ENCODE measurements around the gene EXT2.

The EXT2 gene

GRCh38 chr11:44288133-44288526 lies 192.7 kb downstream of the EXT2 start:
- no peak for DNase-seq

DNA sequence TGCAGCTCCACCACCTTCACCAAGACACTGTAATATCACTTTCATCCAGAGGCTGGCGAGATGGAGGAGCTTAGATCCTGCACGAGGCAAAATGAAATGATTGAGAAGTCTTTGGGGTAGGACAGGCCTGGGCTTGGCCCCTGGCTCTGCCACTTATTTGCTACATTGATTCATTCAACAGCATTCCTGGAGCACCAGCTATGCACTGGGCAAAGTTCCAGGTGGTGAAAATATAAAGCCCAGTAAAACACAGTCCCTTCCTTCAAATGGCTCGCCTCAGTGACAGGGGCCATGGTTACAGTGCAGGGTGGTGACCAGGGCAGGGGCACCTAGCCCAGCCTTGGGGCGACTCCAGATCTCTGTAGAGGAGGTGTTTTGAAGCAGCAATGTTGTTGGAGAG lies 194.7 kb downstream of the EXT2 start:
- DNase-seq, result no peak

Measured in anterior cingulate cortex (tissue), 58 donors.